Liver (tissue), 9 donors: ENCODE data around the gene KNTC1. TPM values are rescaled to one million over a fixed set of nuclear protein-coding genes. Genes with fewer than 3 reads are reported as not detected.

Experiments
- DNase-seq: peaks from one replicate; pipeline ENCODE4 v3.0.0-alpha.2; 2017; ENCODE audit warnings: low spot score
- H3K27ac ChIP-seq, 2 donors: one replicate each; pipeline ENCODE4 v1.7.0; 2013; ENCODE audit warnings: inconsistent platforms in 2 of 2, low read length in 2 of 2, control low read depth in 1 of 2, low read depth in 1 of 2, mild to moderate bottlenecking in 1 of 2
- H3K27me3 ChIP-seq, 4 donors: one replicate each; pipeline versions ENCODE4 v1.6.1 to v1.7.0; 2013; ENCODE audit warnings: low read length in 3 of 4, inconsistent platforms in 1 of 4, mild to moderate bottlenecking in 1 of 4, moderate library complexity in 1 of 4; ENCODE audit not compliant: control insufficient read depth in 4 of 4, insufficient read depth in 4 of 4
- H3K36me3 ChIP-seq, 4 donors: one replicate each; pipeline versions ENCODE4 v1.6.1 to v1.7.0; 2013; ENCODE audit warnings: low read length in 3 of 4, mild to moderate bottlenecking in 3 of 4, low read depth in 1 of 4, moderate library complexity in 1 of 4; ENCODE audit not compliant: control insufficient read depth in 4 of 4, insufficient read depth in 3 of 4
- H3K4me1 ChIP-seq, 4 donors: one replicate each; pipeline versions ENCODE4 v1.6.1 to v1.7.0; 2013; ENCODE audit warnings: low read length in 3 of 4, mild to moderate bottlenecking in 3 of 4, moderate library complexity in 1 of 4; ENCODE audit not compliant: control insufficient read depth in 4 of 4, insufficient read depth in 4 of 4
- H3K4me3 ChIP-seq, 3 donors: one replicate each; pipeline versions ENCODE4 v1.6.1 to v1.7.0; 2013; ENCODE audit warnings: low read length in 3 of 3, control low read depth in 1 of 3, low read depth in 1 of 3, mild to moderate bottlenecking in 1 of 3
- H3K9ac ChIP-seq, 2 donors: one replicate each; pipeline ENCODE4 v1.7.0; 2013; ENCODE audit warnings: low read length in 2 of 2, mild to moderate bottlenecking in 2 of 2, moderate library complexity in 2 of 2, control low read depth in 1 of 2, low read depth in 1 of 2
- H3K9me3 ChIP-seq, 4 donors: one replicate each; pipeline versions ENCODE4 v1.6.1 to v1.7.0; 2013; ENCODE audit warnings: low read length in 3 of 4; ENCODE audit not compliant: control insufficient read depth in 4 of 4
- ATF3 ChIP-seq: IDR thresholded peaks from 2 replicates; pipeline ENCODE4 v1.6.1; 2016; ENCODE audit warnings: antibody characterized with exemption
- CTCF ChIP-seq: fragments of 150-350 bp; IDR thresholded peaks from 2 replicates; pipeline ENCODE4 v1.5.1; 2017; ENCODE audit warnings: improper control_type of control experiment, low read depth, low read length; ENCODE audit not compliant: missing input control
- EGR1 ChIP-seq, 2 donors: IDR thresholded peaks; 2 replicates each; pipeline ENCODE4 v1.6.1; 2016 to 2018; ENCODE audit warnings: antibody characterized with exemption in 2 of 2, low read depth in 2 of 2
- FOXA1 ChIP-seq: IDR thresholded peaks from 2 replicates; pipeline ENCODE4 v1.6.1; 2016; ENCODE audit warnings: antibody characterized with exemption
- GABPA ChIP-seq, 2 donors: IDR thresholded peaks in 1 of 2; conservative IDR thresholded peaks in 1 of 2; 2 replicates each; pipeline ENCODE4 v1.6.1; 2016; ENCODE audit warnings: antibody characterized with exemption in 2 of 2, mild to moderate bottlenecking in 1 of 2, moderate library complexity in 1 of 2
- HNF4A ChIP-seq, 2 donors: conservative IDR thresholded peaks; 2 replicates each; pipeline ENCODE4 v1.6.1; 2016; ENCODE audit warnings: antibody characterized with exemption in 2 of 2, mild to moderate bottlenecking in 2 of 2
- JUND ChIP-seq, 2 donors: IDR thresholded peaks; 2 replicates each; pipeline ENCODE4 v1.6.1; 2016; ENCODE audit warnings: antibody characterized with exemption in 2 of 2
- MAX ChIP-seq: IDR thresholded peaks from 2 replicates; pipeline ENCODE4 v1.6.1; 2016; ENCODE audit warnings: antibody characterized with exemption
- NR2F2 ChIP-seq: IDR thresholded peaks from 2 replicates; pipeline ENCODE4 v1.6.1; 2016; ENCODE audit warnings: antibody characterized with exemption
- RAD21 ChIP-seq, 2 donors: IDR thresholded peaks; 2 replicates each; pipeline ENCODE4 v1.6.1; 2016; ENCODE audit warnings: antibody characterized with exemption in 2 of 2, mild to moderate bottlenecking in 2 of 2
- REST ChIP-seq: IDR thresholded peaks from 2 replicates; pipeline ENCODE4 v1.6.1; 2016; ENCODE audit warnings: antibody characterized with exemption, mild to moderate bottlenecking
- RXRA ChIP-seq, 2 donors: IDR thresholded peaks; 2 replicates each; pipeline ENCODE4 v1.6.1; 2017 to 2018; ENCODE audit warnings: antibody characterized with exemption in 2 of 2, mild to moderate bottlenecking in 1 of 2
- SP1 ChIP-seq: IDR thresholded peaks from 2 replicates; pipeline ENCODE4 v1.6.1; 2018; ENCODE audit warnings: antibody characterized with exemption, mild to moderate bottlenecking
- TAF1 ChIP-seq: conservative IDR thresholded peaks from 2 replicates; pipeline ENCODE4 v1.6.1; 2016; ENCODE audit warnings: antibody characterized with exemption, mild to moderate bottlenecking
- YY1 ChIP-seq: IDR thresholded peaks from 2 replicates; pipeline ENCODE4 v1.6.1; 2016; ENCODE audit warnings: antibody characterized with exemption, mild to moderate bottlenecking
- ZBTB33 ChIP-seq: IDR thresholded peaks from 2 replicates; pipeline ENCODE4 v1.6.1; 2016; ENCODE audit warnings: antibody characterized with exemption
- WGBS: extraction: QIAGEN DNeasy Blood & Tissue Kit; methylation state at CpG from one replicate; pipeline ENCODE4 v1.1.7; 2013; 5-methylcytosine and 5-hydroxymethylcytosine counted together
- polyA plus RNA-seq, 2 donors: library from polyadenylated mRNA; stranded (reverse) in 1 of 2; unstranded in 1 of 2; fragments of 200-250 nt in 1 of 2; fragments of >200 nt in 1 of 2; fragmentation: Nextera tagmentation in 1 of 2; extraction: Ambion mirVana in 1 of 2; gene quantifications; one replicate each; pipeline versions ENCODE4 v1.2.1 to v1.2.3, GENCODE V29; 2013 to 2015
- total RNA-seq, 2 donors: library from RNA; depleted of rRNA; stranded (reverse); fragments of >200 nt; gene quantifications; one replicate each; pipeline ENCODE4 v1.2.3, GENCODE V29; 2014
- donor health status: healthy.
- donor health status: healthy.
- donor health status: healthy.
- donor health status: healthy.
- donor health status: healthy.

The KNTC1 gene
- total and polyA plus RNA-seq, 4 donors = 1.3 to 34.7 (median 4.0) TPM

GRCh38 chr12:122661246-122661645 lies 134.2 kb downstream of the KNTC1 start:
- Histone ChIP-seq H3K36me3 (no peaks in the 10 kb centered on the region), H3K9me3 (no peaks in the 10 kb centered on the region), H3K27ac (no peak overlapping the region), H3K9ac (no peak overlapping the region), H3K27me3 (no peaks in the 10 kb centered on the region), H3K4me1 (no peaks in the 10 kb centered on the region), H3K4me3 (no peak overlapping the region)
- DNase-seq = no peak
- WGBS = 85% methylated on average over 16 of the region's 16 CpGs
- TF ChIP-seq ATF3 (no peak), JUND (IDR thresholded peaks at IDR 0.05) (no peak), ZBTB33 (no peak), REST (no peak), CTCF (no peak), HNF4A (conservative IDR thresholded peaks at IDR 0.05) (no peak), SP1 (no peak), TAF1 (no peak), EGR1 (IDR thresholded peaks at IDR 0.05; ENCODE audit: low read depth in 2 of 2) (no peak), RXRA (IDR thresholded peaks at IDR 0.05) (no peak), GABPA (IDR thresholded peaks at IDR 0.05 in 1 of 2, conservative IDR thresholded peaks at IDR 0.05 in 1 of 2) (no peak), MAX (no peak), RAD21 (IDR thresholded peaks at IDR 0.05) (no peak), FOXA1 (no peak), YY1 (no peak), NR2F2 (no peak)

- H3K4me3 ChIP-seq = no peak overlapping the region
- H3K9ac ChIP-seq = no peak overlapping the region
- H3K9me3 ChIP-seq = no peaks in the 10 kb centered on the region
- H3K27ac ChIP-seq = no peak overlapping the region
- DNase-seq = no peak
- no peaks in the 10 kb centered on the region for H3K36me3 ChIP-seq
- no peaks in the 10 kb centered on the region for H3K27me3 ChIP-seq
- no peaks in the 10 kb centered on the region for H3K4me1 ChIP-seq
- WGBS = 93% methylated on average over 3 of the region's 3 CpGs
- TF ChIP-seq GABPA (IDR thresholded peaks at IDR 0.05 in 1 of 2, conservative IDR thresholded peaks at IDR 0.05 in 1 of 2) (no peak), HNF4A (conservative IDR thresholded peaks at IDR 0.05) (no peak), ATF3 (no peak), MAX (no peak), SP1 (no peak), FOXA1 (no peak), RXRA (IDR thresholded peaks at IDR 0.05) (no peak), TAF1 (no peak), CTCF (no peak), ZBTB33 (no peak)
Measured at GRCh38 chr12:122661938-122662337, 134.9 kb downstream of the KNTC1 start.
